GM23338 (cell line): ENCODE measurements around the gene CACNB4. TPM values are rescaled to one million over a fixed set of nuclear protein-coding genes. Genes with fewer than 3 reads are reported as not detected.

Experiments
- ATAC-seq: fragments of 200-7000 bp; cut with Tn5 transposase; 3 replicates; pipeline ENCODE4 v1.9.1; 2020
- DNase-seq: peaks from one replicate; pipeline ENCODE4 v3.0.0-alpha.2; 2015; ENCODE audit warnings: low spot score
- H2AFZ ChIP-seq: fragments of 200-600 bp; sonication (generic); 2 replicates; pipeline ENCODE4 v1.8.0; 2016; ENCODE audit warnings: antibody characterized with exemption, mild to moderate bottlenecking, moderate library complexity
- H3F3A ChIP-seq: fragments of 200-600 bp; sonication (generic); replicated peaks from 2 replicates; pipeline ENCODE4 v1.8.0; 2017; ENCODE audit warnings: antibody characterized with exemption, mixed run types, low read depth
- H3K27ac ChIP-seq: fragments of 200-600 bp; sonication (generic); 2 replicates; pipeline ENCODE4 v1.6.1; 2016; ENCODE audit warnings: low read depth
- H3K27me3 ChIP-seq: fragments of 200-600 bp; sonication (generic); 2 replicates; pipeline ENCODE4 v1.8.0; 2016; ENCODE audit warnings: mild to moderate bottlenecking, mixed run types, moderate library complexity; ENCODE audit not compliant: insufficient read depth
- H3K36me3 ChIP-seq: fragments of 200-600 bp; sonication (generic); 2 replicates; pipeline ENCODE4 v1.8.0; 2016; ENCODE audit warnings: mild to moderate bottlenecking; ENCODE audit not compliant: insufficient read depth
- H3K4me1 ChIP-seq: fragments of 200-600 bp; sonication (generic); 2 replicates; pipeline ENCODE4 v1.8.0; 2016; ENCODE audit warnings: mild to moderate bottlenecking, moderate library complexity; ENCODE audit not compliant: insufficient read depth
- H3K4me2 ChIP-seq: fragments of 200-600 bp; sonication (generic); 2 replicates; pipeline ENCODE4 v1.7.1; 2017; ENCODE audit warnings: mixed run types
- H3K4me3 ChIP-seq: fragments of 200-600 bp; sonication (generic); 2 replicates; pipeline ENCODE4 v1.6.1; 2016; ENCODE audit warnings: mixed run types
- H3K79me2 ChIP-seq: fragments of 200-600 bp; sonication (generic); replicated peaks from 2 replicates; pipeline ENCODE4 v1.8.0; 2017; ENCODE audit warnings: mild to moderate bottlenecking; ENCODE audit not compliant: insufficient read depth
- H3K9me2 ChIP-seq: fragments of 200-600 bp; sonication (generic); 2 replicates; pipeline ENCODE4 v1.8.0; 2017; ENCODE audit not compliant: insufficient read depth
- H4K20me1 ChIP-seq: fragments of 200-600 bp; sonication (generic); replicated peaks from 2 replicates; pipeline ENCODE4 v1.8.0; 2017; ENCODE audit warnings: mild to moderate bottlenecking; ENCODE audit not compliant: insufficient read depth
- H3K27ac Mint-ChIP-seq: 2 replicates; pipeline ENCODE4 v1.8.0; 2020; ENCODE audit warnings: inconsistent platforms, mild to moderate bottlenecking, moderate library complexity, mixed read lengths
- H3K27me3 Mint-ChIP-seq: 3 replicates; pipeline ENCODE4 v1.8.0; 2022; ENCODE audit warnings: low read depth, mild to moderate bottlenecking, moderate library complexity, mixed read lengths, inconsistent platforms; ENCODE audit not compliant: insufficient read depth, poor library complexity
- H3K36me3 Mint-ChIP-seq: 3 replicates; pipeline ENCODE4 v1.8.0; 2021; ENCODE audit warnings: low read depth, mild to moderate bottlenecking, inconsistent platforms, moderate library complexity, mixed read lengths
- H3K4me1 Mint-ChIP-seq: 3 replicates; pipeline ENCODE4 v1.8.0; 2020; ENCODE audit warnings: mild to moderate bottlenecking, inconsistent platforms, mixed read lengths
- H3K4me3 Mint-ChIP-seq: 3 replicates; pipeline ENCODE4 v1.8.0; 2021; ENCODE audit warnings: moderate library complexity, mild to moderate bottlenecking, inconsistent platforms, mixed read lengths
- H3K9me3 Mint-ChIP-seq: 3 replicates; pipeline ENCODE4 v1.8.0; 2020; ENCODE audit warnings: moderate library complexity, mild to moderate bottlenecking, inconsistent platforms, mixed read lengths
- EZH2 ChIP-seq: fragments of 200-600 bp; sonication (generic); IDR thresholded peaks from one replicate; pipeline ENCODE4 v1.8.0; 2017; ENCODE audit warnings: antibody characterized with exemption, mild to moderate bottlenecking, low read depth; ENCODE audit not compliant: unreplicated experiment
- EZH2phosphoT487 ChIP-seq: fragments of 200-600 bp; sonication (generic); IDR thresholded peaks from one replicate; pipeline ENCODE4 v1.8.1; 2018; ENCODE audit warnings: antibody characterized with exemption; ENCODE audit not compliant: unreplicated experiment
- NANOG ChIP-seq: IDR thresholded peaks from 2 replicates; pipeline ENCODE4 v1.6.1; 2016; ENCODE audit warnings: antibody characterized with exemption, borderline replicate concordance
- POLR2AphosphoS5 ChIP-seq: IDR thresholded peaks from 2 replicates; pipeline ENCODE4 v1.6.1; 2016; ENCODE audit warnings: antibody characterized with exemption, low read depth
- STAT1 ChIP-seq: IDR thresholded peaks from one replicate; pipeline ENCODE4 v1.6.1; 2016; ENCODE audit warnings: antibody characterized with exemption; ENCODE audit not compliant: unreplicated experiment
- ZNF114 ChIP-seq: fragments of 250-450 bp; sonication (Bioruptor Pico); IDR thresholded peaks from 2 replicates; pipeline ENCODE4 v1.5.0; 2020; ENCODE audit warnings: mild to moderate bottlenecking, moderate library complexity
- ZNF331 ChIP-seq: fragments of 250-450 bp; sonication (Bioruptor Pico); IDR thresholded peaks from 2 replicates; pipeline ENCODE4 v1.5.0; 2020; ENCODE audit warnings: low read depth, mild to moderate bottlenecking, moderate library complexity
- polyA plus RNA-seq: library from polyadenylated mRNA; unstranded; fragments of >200 nt; fragmentation: Nextera tagmentation; extraction: Ambion mirVana; gene quantifications from 2 replicates; pipeline ENCODE4 v1.2.1, GENCODE V29; 2016
- total RNA-seq: library from RNA; depleted of rRNA; stranded (reverse); fragments of >200 nt; shearing (Covaris generic); gene quantifications from 2 replicates; pipeline ENCODE4 v1.2.3, GENCODE V29; 2014
- TF ChIP-seq, protein P1 (sequence below): IDR thresholded peaks from one replicate; pipeline ENCODE4 v1.6.1; 2018; ENCODE audit warnings: antibody characterized with exemption; ENCODE audit not compliant: unreplicated experiment
- TF ChIP-seq, protein P2 (sequence below): fragments of 250-450 bp; sonication (Bioruptor Pico); IDR thresholded peaks from 2 replicates; pipeline ENCODE4 v1.5.0; 2020; ENCODE audit warnings: mild to moderate bottlenecking, moderate library complexity
- TF ChIP-seq, protein P3 (sequence below), 2 experiments: fragments of 200-600 bp in 1 of 2; sonication (generic) in 1 of 2; conservative IDR thresholded peaks; 2 replicates each; pipeline versions ENCODE4 v1.5.1 to v1.6.1; 2016 to 2017; ENCODE audit warnings: antibody characterized with exemption in 2 of 2, low read depth in 2 of 2, mild to moderate bottlenecking in 2 of 2, moderate library complexity in 1 of 2

The CACNB4 gene
- total and polyA plus RNA-seq, 2 experiments from 2014 or later, result 4.0 to 9.8 TPM

DNA sequence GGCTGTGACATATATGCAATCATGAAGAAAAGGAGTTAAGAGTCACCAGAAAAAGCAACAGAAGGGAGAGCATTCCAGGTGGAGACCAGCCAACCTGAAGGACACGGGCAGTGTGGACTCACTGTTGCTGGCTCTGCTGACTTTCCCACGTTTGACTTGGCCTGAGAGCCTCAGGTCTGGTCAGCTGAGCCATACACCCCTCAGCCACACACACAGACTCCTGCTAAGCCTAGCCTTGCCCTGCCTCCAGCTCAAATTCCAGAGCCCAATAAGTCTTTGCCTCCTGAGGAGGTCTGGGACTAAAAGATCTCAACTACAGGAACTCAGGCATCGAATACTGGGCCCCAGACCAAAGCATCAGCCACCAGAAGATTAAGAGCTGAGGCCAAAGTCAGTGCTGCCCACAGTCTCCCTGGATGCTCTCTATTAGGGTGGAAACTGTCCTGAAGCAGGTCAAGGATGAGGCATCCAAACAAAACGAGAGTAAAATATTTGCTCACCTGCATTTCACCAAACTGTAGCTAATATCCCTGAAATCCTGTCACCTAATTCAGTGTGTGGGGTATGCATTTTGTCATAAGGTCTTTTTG, 23.3 kb downstream of the CACNB4 start:
- no peaks in the 10 kb centered on the region for H3K9me3 Mint-ChIP-seq
- Histone ChIP-seq H3K27ac (no peak overlapping the region), H3F3A (no peaks in the 10 kb centered on the region), H3K27me3 (no peaks in the 10 kb centered on the region), H3K9me2 (peaks cover 7% of the 10 kb centered on the region; the same call in 1 of the 2 replicates), H3K79me2 (no peaks in the 10 kb centered on the region), H2AFZ (no peak overlapping the region), H3K4me3 (no peak overlapping the region), H3K4me2 (no peak overlapping the region), H3K36me3 (no peaks in the 10 kb centered on the region), H3K4me1 (no peaks in the 10 kb centered on the region; the same call in 1 of the 2 replicates), H4K20me1 (no peaks in the 10 kb centered on the region; the same call in 1 of the 2 replicates)
- TF ChIP-seq, protein P1, sequence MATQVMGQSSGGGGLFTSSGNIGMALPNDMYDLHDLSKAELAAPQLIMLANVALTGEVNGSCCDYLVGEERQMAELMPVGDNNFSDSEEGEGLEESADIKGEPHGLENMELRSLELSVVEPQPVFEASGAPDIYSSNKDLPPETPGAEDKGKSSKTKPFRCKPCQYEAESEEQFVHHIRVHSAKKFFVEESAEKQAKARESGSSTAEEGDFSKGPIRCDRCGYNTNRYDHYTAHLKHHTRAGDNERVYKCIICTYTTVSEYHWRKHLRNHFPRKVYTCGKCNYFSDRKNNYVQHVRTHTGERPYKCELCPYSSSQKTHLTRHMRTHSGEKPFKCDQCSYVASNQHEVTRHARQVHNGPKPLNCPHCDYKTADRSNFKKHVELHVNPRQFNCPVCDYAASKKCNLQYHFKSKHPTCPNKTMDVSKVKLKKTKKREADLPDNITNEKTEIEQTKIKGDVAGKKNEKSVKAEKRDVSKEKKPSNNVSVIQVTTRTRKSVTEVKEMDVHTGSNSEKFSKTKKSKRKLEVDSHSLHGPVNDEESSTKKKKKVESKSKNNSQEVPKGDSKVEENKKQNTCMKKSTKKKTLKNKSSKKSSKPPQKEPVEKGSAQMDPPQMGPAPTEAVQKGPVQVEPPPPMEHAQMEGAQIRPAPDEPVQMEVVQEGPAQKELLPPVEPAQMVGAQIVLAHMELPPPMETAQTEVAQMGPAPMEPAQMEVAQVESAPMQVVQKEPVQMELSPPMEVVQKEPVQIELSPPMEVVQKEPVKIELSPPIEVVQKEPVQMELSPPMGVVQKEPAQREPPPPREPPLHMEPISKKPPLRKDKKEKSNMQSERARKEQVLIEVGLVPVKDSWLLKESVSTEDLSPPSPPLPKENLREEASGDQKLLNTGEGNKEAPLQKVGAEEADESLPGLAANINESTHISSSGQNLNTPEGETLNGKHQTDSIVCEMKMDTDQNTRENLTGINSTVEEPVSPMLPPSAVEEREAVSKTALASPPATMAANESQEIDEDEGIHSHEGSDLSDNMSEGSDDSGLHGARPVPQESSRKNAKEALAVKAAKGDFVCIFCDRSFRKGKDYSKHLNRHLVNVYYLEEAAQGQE, result no peak
- TF ChIP-seq, protein P2, sequence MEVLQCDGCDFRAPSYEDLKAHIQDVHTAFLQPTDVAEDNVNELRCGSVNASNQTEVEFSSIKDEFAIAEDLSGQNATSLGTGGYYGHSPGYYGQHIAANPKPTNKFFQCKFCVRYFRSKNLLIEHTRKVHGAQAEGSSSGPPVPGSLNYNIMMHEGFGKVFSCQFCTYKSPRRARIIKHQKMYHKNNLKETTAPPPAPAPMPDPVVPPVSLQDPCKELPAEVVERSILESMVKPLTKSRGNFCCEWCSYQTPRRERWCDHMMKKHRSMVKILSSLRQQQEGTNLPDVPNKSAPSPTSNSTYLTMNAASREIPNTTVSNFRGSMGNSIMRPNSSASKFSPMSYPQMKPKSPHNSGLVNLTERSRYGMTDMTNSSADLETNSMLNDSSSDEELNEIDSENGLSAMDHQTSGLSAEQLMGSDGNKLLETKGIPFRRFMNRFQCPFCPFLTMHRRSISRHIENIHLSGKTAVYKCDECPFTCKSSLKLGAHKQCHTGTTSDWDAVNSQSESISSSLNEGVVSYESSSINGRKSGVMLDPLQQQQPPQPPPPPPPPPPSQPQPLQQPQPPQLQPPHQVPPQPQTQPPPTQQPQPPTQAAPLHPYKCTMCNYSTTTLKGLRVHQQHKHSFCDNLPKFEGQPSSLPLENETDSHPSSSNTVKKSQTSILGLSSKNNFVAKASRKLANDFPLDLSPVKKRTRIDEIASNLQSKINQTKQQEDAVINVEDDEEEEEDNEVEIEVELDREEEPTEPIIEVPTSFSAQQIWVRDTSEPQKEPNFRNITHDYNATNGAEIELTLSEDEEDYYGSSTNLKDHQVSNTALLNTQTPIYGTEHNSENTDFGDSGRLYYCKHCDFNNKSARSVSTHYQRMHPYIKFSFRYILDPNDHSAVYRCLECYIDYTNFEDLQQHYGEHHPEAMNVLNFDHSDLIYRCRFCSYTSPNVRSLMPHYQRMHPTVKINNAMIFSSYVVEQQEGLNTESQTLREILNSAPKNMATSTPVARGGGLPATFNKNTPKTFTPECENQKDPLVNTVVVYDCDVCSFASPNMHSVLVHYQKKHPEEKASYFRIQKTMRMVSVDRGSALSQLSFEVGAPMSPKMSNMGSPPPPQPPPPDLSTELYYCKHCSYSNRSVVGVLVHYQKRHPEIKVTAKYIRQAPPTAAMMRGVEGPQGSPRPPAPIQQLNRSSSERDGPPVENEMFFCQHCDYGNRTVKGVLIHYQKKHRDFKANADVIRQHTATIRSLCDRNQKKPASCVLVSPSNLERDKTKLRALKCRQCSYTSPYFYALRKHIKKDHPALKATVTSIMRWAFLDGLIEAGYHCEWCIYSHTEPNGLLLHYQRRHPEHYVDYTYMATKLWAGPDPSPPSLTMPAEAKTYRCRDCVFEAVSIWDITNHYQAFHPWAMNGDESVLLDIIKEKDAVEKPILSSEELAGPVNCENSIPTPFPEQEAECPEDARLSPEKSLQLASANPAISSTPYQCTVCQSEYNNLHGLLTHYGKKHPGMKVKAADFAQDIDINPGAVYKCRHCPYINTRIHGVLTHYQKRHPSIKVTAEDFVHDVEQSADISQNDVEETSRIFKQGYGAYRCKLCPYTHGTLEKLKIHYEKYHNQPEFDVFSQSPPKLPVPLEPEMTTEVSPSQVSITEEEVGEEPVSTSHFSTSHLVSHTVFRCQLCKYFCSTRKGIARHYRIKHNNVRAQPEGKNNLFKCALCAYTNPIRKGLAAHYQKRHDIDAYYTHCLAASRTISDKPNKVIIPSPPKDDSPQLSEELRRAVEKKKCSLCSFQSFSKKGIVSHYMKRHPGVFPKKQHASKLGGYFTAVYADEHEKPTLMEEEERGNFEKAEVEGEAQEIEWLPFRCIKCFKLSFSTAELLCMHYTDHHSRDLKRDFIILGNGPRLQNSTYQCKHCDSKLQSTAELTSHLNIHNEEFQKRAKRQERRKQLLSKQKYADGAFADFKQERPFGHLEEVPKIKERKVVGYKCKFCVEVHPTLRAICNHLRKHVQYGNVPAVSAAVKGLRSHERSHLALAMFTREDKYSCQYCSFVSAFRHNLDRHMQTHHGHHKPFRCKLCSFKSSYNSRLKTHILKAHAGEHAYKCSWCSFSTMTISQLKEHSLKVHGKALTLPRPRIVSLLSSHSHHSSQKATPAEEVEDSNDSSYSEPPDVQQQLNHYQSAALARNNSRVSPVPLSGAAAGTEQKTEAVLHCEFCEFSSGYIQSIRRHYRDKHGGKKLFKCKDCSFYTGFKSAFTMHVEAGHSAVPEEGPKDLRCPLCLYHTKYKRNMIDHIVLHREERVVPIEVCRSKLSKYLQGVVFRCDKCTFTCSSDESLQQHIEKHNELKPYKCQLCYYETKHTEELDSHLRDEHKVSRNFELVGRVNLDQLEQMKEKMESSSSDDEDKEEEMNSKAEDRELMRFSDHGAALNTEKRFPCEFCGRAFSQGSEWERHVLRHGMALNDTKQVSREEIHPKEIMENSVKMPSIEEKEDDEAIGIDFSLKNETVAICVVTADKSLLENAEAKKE (CRISPR knock-in tag), result no peak
- no peak for TF ChIP-seq EZH2phosphoT487
- TF ChIP-seq ZNF331 (CRISPR knock-in tag), result no peak
- no peak for TF ChIP-seq ZNF114
- TF ChIP-seq POLR2AphosphoS5, result no peak
- TF ChIP-seq EZH2, result no peak
- no peak for TF ChIP-seq NANOG
- TF ChIP-seq, protein P3, sequence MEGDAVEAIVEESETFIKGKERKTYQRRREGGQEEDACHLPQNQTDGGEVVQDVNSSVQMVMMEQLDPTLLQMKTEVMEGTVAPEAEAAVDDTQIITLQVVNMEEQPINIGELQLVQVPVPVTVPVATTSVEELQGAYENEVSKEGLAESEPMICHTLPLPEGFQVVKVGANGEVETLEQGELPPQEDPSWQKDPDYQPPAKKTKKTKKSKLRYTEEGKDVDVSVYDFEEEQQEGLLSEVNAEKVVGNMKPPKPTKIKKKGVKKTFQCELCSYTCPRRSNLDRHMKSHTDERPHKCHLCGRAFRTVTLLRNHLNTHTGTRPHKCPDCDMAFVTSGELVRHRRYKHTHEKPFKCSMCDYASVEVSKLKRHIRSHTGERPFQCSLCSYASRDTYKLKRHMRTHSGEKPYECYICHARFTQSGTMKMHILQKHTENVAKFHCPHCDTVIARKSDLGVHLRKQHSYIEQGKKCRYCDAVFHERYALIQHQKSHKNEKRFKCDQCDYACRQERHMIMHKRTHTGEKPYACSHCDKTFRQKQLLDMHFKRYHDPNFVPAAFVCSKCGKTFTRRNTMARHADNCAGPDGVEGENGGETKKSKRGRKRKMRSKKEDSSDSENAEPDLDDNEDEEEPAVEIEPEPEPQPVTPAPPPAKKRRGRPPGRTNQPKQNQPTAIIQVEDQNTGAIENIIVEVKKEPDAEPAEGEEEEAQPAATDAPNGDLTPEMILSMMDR (conservative IDR thresholded peaks at IDR 0.05; ENCODE audit: low read depth in 2 of 2), result no peak
- TF ChIP-seq STAT1, result no peak
- H3K27me3 Mint-ChIP-seq, result peaks cover 8% of the 10 kb centered on the region
- H3K4me1 Mint-ChIP-seq, result peaks cover 16% of the 10 kb centered on the region
- H3K36me3 Mint-ChIP-seq, result no peaks in the 10 kb centered on the region; the same call in 2 of the 3 replicates
- DNase-seq (no peak), ATAC-seq (no peak)
- H3K27ac Mint-ChIP-seq, result no peak overlapping the region
- H3K4me3 Mint-ChIP-seq, result no peak overlapping the region
